GM21619 (cell line): ENCODE data around the gene TRMT61A.
A peak's percentile ranks its signal among the peaks of the same experiment; 100 is the strongest.
"Not testable (repeated sequence)": the region's sequence is repeated elsewhere in the genome, so short reads cannot be mapped to it uniquely, and the experiment has no call there.

Experiments used
- ATAC-seq: cut with Tn5 transposase; IDR thresholded peaks from one replicate; pipeline ENCODE4 v1.9.1; 2021; ENCODE audit not compliant: unreplicated experiment

Gene TRMT61A

DNA sequence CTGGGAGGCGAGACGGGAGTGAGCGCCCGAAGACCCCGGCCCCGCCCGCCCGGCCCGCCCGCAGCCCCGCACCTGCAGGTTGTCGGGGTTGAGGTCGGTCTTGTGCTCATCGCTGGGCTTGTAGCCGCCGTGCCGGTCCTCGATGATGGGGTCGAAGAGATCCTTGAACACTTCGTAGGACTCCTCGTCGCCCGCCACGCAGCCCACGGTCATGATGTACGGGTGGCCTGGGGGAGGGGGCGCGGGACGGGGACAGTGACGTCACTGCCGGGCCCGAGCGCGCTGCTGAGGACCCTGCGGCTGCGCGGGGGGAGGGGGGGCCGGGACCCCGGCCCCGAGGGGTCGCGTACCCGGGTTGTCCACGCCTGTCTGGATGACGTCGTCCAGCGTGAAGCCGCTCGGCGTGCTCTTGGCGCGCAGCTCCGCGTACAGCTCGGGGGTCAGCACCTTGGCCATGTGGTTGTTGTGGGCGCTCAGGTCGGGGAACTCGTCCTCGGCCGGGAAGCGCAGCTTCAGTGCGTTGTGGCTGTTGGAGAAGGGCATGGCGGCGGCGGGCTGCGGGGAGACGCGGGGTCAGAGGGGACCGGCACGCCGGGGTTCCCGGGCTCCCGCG is 6.9 kb upstream of the TRMT61A start:
- no peak for ATAC-seq

DNA sequence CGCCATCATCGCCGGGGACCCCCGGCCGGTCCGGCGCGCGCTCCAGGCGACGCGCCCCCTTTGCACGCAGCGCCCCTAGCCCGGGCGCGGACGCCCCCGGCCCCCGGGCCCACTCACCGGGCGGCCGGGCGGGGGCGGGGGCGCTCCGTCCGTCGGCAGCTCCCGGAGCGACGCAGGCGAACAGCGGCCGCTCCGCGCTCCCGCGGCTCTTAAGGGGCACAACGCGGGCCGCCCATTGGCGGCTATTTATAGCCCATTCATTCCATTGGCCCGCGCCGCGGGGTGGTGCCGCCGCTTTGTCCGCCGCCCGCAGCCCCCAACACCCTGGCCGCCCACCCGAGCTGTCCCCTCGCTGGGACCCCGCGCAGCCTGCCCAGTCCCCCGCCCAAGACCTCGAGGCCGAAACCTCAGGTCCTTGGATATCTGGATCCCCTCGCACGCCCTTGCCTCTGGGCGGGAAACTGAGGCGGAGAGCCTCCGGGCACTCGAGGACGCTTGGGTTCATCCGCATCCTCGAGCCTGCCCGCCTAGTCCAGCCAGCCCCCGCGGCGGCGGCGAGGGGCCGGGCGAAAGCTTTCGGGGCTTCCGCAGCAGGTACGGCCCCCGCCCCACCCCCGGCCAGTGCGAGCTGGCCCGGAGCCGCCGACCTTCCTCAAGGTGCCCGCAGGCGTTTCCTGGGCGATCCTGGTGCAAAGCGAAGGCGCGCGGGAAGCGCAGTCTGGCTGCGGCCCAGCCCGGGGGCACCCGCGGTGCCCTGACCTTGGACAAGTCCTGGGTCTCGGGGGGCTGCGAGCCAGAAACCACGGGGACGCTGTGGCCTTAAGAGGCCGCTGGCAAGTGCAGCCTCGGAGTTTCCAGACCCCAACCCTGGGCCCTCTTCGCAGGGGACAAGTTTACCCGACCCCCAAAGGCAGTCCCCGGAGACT is 6.1 kb upstream of the TRMT61A start, which contains the start of gene CKB:
TSS of gene CKB (minus strand) at position 182 of the 926 bp plus-strand sequence. CDS start 337 bp downstream, outside the sequence.
- no peak for ATAC-seq

DNA sequence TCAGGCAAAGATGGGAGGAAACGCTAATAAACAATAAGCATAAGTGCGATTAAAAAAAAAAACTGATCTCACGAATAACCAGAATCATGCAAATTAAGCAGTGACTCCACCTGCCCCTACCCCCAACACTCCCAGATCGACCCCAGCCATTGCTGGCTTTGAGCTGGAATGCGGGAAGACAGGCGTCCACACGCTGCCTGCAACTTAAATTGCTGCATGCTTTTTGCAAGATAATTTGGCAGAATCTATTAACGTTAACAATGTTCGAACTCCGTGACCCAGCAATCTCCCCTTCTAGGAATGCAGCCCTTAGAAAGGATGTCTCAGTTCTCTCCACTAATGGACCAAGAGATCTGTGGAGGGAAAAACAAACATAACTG is 5.4 kb upstream of the TRMT61A start:
- no peak for ATAC-seq

DNA sequence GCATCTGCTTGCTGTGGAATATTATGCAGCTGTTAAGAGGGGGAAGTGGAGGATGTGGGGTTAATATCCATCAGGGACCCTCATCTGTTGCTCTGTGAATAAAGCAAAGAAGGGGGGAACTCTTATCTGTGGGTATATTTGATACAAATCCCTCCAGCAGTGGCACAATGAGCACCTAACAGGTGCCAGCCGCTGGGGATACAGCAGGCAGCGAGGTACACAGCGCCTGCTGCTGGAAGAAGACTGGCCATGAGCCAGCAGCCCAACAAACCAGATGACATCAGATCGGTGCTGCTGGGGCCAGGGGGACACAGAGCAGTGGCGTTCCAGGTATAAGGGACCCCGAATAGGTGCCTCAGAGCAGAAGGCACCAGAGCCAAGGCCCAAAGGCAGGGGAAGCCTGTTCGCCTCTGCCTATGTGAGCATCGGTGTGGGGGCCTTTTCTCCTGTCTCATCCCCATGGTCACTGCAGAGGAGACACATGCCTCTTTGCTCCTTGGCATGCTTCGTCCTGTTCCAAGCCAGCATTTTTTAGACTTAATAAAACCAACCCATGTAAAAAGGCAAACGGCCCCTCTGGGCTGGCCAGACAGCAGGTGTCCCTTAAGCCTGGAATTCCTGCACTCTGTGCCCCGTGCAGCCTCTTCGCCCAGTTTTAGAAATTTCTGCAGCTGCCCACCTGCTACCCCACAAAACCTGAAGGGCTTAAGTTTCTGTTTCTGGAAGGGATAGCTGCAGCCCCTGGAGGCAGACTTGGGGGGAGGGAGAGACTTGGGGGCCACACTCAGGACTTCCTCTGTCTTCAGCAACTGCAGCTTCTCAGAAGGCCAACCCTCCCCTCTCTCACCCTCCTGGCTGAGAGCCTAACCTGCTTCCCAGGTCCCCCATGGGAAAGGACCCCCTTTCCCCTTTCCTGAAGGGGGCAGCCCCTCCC is 4.7 kb upstream of the TRMT61A start:
- no peak for ATAC-seq

DNA sequence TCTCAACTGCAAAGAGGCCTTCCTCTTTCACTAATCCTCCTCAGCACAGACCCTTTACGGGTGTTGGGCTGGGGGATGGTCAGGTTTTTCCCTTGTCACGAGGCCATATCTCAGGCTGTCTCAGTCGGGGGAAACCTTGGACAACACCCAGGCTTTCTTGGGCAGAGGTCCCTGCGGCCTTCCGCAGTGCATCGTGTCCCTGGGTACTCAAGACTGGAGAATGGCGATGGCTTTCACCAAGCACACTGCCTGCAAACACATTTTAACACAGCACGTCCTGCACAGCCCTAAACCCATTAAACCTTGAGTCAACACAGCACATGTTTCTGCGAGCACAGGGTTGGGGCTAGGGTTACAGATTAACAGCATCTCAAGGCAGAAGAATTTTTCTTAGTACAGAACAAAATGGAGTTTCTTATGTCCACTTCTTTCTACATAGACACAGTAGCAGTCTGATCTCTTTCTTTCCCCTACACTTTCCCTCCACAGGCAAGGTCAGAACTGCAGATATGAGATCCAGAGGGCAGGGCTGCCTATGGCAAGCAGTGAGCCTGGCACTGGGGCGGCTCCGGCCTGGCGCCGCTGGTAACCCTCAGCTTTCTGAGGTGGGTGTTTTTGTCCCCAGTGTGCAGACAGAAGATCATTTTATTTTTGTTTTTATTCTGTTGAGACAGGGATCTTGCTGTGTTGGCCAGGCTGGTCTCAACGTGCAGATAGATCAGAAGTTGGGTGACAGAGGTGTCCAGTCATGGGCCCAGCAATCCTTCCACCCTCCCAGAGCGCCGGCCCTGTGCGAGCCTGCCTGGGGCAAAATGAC is 3.4 kb upstream of the TRMT61A start:
- ATAC-seq = not testable (repeated sequence)

DNA sequence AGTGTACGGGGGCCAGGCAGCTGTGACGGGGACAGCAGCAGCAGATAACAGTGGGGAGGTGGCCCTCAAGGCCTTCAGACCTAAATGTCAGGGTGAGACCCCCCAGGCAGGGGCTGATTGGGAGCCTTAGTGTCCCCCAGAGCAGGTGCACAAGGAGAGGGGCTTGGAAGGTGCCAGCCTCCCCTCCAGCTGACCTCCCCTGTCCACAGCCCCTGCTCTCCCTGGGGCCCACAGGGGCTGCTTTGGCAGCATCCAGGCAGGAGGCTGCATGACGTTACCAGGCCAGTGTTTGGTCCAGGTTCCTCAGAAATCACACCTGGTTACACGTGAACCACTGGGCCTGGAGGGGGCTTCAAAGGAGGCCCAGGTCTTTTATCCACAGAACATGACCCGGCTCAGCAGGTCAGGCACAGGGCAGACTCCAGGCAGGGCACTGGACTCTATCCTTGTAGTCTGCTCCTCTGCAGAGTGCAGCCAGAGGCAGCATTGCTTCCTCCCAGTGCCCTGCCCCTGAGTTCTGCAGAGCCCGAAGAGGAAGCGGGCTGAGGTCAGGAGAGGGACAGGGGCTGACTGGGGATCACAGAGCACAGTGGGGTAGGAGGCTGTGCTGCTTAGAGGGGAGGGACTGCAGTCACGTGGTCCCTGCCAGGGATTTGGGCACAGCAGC is 2.6 kb upstream of the TRMT61A start:
- ATAC-seq = no peak

DNA sequence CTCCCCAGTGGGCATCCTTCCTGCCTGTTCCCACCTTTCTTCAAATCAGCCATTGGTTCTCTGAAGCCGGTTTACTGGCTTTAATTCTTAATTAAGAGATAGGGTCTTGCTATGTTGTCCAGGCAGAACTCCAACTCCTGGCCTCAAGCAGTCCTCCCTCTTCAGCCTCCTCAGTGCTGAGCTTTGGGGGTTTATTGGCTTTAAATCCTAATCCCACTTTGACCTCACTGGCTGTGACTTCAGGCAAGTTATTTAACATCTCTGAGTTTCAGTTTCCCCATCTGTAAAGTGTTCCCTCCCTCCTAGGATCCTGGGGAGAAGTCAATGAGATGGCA is 2.1 kb upstream of the TRMT61A start:
- no peak for ATAC-seq

DNA sequence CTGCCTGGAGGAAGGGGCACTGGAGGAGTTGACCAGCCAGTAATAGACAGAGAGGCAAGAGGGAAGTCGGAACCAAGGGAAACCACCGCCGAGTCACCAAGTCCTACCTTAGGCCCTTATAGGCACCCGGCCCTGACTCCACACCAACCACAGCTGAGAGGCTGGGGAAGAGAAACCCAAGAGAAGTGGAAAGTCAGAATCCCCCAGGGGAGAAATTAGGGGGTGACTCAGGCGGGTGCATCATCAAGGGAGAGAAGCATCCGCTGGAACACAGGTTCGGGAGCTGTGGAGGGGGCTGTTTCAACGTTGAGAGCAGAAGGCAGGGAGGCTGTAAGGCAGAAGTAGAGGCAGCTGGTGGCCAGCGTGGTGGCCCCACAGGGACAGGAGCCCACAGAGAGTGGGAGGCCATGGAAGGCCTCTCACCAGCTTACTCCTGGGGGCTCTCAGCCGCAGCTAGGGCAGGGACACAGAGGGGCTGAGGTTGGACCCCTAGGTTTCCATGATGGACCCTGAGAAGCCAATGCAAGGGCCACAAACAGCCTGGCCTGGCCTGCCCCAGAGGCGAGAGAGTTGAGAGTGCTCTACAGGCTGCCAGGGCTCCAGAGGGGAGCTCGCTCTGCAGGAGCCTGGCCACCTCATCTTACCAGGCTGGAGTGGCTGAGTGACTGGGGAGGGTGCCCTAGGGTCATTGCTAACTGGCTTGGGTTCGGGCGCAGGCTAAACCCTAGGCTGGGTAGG is 1.4 kb upstream of the TRMT61A start:
- peak; percentile 62 for ATAC-seq

DNA sequence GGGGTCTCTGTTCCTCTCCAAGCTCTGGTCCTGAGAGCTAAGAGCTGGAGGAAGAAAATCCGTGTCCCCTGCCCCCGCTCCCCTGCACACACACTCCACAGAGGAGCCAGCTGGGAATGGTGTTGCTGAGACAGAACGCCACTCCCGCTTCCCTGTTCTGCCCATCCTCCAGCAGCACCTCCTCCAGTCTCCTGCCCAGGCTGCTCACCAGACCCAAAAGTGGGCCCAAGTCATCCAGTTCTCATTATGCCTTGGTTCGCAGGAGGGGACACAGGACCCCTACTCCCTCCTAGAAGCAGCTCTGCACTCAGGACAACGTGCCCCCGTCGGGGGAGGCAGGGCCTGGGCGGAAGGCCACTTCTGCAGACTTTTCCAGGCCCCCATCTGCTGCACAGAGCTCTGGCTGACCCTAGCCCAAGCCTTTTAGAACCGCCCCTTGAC is 830 bp upstream of the TRMT61A start:
- ATAC-seq = no peak

DNA sequence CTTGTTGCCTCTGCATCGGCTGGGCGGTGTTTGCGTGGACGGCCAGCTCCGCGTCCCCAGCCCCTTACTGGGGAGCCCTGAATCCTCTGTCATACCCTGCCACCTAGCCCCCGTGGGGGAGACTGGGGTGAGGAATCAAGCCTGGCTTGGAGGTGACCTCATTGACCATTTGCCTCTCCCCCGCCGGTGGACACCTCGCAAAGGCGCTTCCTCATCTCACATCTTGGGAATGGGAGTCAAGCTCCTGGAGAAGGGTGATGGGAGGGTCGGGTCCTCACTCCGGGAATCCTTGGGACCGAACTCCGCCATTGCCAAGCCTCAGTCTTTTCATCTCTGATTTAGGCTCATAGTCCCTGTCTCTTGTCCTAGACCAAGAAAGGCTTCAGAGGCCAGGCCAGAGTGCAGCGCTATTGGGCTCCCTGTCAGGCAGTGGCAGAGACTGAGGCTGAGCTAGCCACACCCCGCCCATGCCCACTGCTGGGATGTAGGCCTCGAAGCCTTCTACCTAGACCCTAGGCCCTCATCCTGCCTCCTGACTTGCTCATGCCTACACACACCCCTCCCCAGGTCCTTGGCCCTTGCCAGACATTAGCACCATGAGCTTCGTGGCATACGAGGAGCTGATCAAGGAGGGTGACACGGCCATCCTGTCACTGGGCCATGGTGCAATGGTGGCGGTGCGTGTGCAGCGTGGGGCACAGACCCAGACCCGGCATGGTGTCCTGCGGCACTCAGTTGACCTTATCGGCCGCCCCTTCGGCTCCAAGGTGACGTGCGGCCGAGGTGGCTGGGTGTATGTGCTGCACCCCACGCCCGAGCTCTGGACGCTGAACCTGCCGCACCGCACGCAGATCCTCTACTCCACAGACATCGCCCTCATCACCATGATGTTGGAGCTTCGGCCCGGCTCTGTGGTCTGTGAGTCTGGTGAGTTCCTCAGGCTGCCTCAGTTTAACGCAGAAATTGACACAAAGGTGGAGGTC is 678 bp downstream of the TRMT61A start:
- no peak for ATAC-seq

DNA sequence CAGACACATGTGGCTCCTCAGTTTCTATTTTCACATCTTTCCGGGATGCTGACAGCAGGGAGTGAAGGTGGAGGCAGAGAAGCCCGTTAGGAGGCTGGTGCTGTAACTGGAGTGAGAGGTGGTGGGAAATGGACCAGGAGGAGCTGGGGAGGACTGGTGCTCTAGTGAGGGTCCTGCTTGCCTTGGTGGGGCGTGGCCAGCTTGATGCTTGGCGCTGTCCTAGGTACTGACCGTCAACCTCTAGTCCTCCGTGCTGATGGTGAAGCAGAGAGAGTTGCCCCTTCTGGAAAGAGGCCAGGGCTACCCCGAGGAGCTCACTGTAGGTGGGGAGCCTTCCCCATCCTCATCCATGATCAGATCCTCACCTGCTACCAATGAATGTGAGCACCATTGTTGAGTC is 1.4 kb downstream of the TRMT61A start:
- no peak for ATAC-seq

DNA sequence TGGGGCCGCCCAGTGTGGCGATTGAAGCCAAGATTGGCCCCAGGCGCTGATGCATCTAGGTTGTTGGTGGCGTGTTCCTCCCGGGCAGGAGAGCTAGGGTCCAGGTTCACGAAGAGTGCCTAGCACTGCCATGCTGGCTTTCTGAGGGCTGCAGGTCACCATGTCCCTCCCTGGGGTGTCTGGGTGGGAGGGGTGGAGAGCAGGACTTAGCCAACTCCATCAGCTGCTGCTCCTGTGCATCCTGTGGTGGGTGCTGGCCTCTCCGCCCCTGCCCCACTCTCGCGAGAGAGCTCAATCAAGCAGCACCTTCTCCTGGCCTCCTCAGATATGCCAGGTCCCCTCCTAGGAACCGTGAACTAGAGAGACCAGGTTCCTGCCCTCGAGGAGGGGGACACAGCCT is 1.8 kb downstream of the TRMT61A start:
- no peak for ATAC-seq

DNA sequence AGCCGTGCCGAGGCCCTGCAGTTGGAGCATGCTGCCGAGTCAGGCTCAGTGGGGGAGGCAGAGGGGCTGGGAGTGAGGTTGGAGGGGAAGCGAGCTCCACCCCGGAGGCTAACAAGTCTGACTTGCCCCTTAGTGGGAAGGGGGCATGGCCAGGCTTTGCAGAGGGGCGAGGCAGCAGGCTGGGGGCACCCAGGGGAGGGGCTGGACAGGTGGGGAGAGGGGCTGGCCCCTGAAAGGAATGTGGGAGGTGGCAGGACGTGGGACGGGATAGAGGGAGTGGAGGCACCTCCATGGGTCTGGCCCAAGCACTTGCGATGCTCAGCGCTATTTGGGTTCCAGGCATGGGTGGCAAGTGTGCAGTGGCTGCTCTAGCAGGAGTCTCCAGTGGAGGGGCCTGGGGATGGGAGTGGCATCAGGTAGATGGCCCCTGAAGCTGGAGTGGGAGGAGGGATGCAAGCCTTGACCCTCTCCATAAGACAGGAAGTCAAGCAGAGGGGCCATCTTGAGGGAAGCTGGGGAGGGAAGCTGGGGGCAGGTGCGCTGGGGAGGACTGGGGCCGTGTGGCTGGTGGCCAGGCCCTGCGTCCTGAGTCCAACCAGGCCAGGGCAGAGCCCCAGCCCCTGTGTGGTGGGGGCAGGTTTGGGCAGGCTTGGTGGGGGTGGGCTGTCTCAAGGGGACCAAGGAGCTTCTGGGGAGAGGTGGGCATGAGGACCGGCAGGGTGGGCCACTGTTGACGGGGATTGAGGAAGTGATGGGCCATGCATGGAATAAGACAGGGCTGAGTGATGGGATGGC is 2.6 kb downstream of the TRMT61A start:
- ATAC-seq = no peak

DNA sequence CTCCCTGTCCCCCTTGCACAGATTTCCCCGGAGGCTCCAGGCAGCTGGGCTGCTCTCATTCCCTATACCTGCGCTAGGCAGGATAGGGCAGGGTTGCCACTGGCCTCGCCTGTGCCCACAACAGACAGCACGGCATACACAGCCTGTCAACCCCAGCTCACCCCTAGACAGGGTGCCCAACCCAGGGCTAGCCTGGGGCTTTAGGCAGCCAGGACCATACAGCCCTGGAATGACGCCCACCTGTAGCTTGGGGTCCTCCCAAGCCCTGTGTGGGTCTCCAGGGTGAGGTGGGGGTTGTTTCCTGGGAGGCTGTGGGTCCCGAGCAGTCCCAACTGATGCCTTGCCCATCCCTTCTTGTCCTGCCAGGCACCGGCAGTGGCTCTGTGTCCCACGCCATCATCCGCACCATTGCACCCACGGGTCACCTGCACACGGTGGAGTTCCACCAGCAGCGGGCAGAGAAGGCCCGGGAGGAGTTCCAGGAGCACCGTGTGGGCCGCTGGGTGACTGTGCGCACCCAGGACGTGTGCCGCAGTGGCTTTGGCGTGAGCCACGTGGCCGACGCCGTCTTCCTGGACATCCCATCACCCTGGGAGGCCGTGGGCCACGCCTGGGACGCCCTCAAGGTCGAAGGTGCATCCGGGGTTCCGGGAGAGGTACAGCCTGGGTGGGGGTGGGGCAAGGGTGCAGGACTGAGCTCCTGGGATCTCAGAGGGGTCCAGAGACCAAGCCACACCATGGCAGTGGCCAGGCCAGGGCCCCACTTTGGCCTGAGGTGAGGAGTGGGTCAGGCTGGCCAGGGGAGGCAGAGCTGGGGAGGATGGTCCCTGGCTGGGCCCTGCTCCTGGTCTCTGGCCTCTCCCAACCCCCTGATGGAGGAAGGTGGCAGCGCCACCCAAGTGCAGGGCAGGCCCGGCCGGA is 3.5 kb downstream of the TRMT61A start:
- ATAC-seq = no peak

DNA sequence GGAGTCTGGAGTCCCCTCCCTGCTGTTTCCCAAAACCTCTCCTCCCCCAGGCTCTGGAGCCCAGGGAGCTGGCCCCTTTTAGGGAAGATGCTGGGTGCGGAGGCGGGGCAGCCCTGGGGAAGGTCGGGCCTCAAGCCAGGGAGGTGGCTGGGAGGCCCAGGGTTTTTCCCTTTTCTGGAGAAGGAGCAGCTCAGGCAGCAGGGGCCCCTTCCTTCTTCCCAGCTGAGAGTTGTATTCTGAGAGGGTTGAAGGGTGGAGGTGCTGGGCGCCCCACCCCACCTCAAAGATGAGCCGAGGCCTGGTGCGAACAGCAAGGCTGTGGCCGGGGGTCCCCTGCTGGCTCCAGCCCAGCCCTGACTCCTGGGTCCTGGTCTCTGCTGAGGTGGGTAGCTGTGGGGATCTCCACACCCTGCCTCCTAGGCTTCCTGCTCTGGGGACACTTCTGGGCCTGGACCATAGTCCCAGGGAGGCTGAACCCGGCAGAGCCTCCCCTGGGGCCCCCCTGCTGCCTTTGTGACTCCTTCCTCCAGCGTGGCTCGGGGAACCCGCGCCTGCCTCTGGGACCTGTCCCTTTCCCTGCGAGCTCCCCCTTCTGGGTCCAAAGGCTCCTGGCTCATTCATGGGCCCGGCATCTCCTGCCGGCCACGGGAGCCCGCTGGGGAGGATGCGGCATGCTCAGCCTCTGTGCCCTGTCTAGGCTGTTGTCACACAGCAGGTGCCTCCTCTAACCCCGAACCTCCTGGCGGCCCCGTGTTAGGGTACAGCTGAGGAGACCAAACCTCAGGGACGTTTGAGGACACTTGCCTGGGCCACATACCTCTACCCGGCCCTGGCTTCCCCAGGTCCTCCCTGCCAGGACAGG is 4.4 kb downstream of the TRMT61A start:
- ATAC-seq = no peak
